ENCODE measurements around the gene MGMT. TPM values are rescaled to one million over a fixed set of nuclear protein-coding genes. Genes with fewer than 3 reads are reported as not detected.

MGMT gene
- total RNA-seq, 1 donor from 2014 or later, result 20.8 TPM

- Mint-ChIP-seq H3K9me3 (ENCODE audit: unreplicated experiment) (no peaks in the 10 kb centered on the region), H3K36me3 (ENCODE audit: unreplicated experiment) (no peaks in the 10 kb centered on the region), H3K4me3 (ENCODE audit: unreplicated experiment) (no peak overlapping the region), H3K27me3 (ENCODE audit: unreplicated experiment) (no peaks in the 10 kb centered on the region), H3K4me1 (ENCODE audit: unreplicated experiment) (no peaks in the 10 kb centered on the region), H3K27ac (ENCODE audit: unreplicated experiment) (no peak overlapping the region)
- no peak for TF ChIP-seq CTCF (IDR thresholded peaks at IDR 0.05)
- no peak for DNase-seq (ENCODE audit: extremely low spot score, unreplicated experiment)
These were observed 222.6 kb downstream of the MGMT start for GRCh38 chr10:129689671-129690071.

- Mint-ChIP-seq H3K27ac (ENCODE audit: unreplicated experiment) (no peak overlapping the region), H3K27me3 (ENCODE audit: unreplicated experiment) (no peaks in the 10 kb centered on the region), H3K4me3 (ENCODE audit: unreplicated experiment) (no peak overlapping the region), H3K4me1 (ENCODE audit: unreplicated experiment) (no peaks in the 10 kb centered on the region), H3K36me3 (ENCODE audit: unreplicated experiment) (no peaks in the 10 kb centered on the region), H3K9me3 (ENCODE audit: unreplicated experiment) (no peaks in the 10 kb centered on the region)
- no peak for DNase-seq (ENCODE audit: extremely low spot score, unreplicated experiment)
- no peak for TF ChIP-seq CTCF (IDR thresholded peaks at IDR 0.05)
These were observed 223.4 kb downstream of the MGMT start for GRCh38 chr10:129690248-129691070.

- no peaks in the 10 kb centered on the region for H3K4me1 Mint-ChIP-seq (ENCODE audit: unreplicated experiment)
- no peaks in the 10 kb centered on the region for H3K9me3 Mint-ChIP-seq (ENCODE audit: unreplicated experiment)
- DNase-seq (ENCODE audit: extremely low spot score, unreplicated experiment), result peak; percentile 59
- no peaks in the 10 kb centered on the region for H3K27me3 Mint-ChIP-seq (ENCODE audit: unreplicated experiment)
- no peak overlapping the region for H3K4me3 Mint-ChIP-seq (ENCODE audit: unreplicated experiment)
- H3K27ac Mint-ChIP-seq (ENCODE audit: unreplicated experiment), result no peak overlapping the region
- no peak for TF ChIP-seq CTCF (IDR thresholded peaks at IDR 0.05)
- H3K36me3 Mint-ChIP-seq (ENCODE audit: unreplicated experiment), result no peaks in the 10 kb centered on the region
These were observed 225.7 kb downstream of the MGMT start for GRCh38 chr10:129692695-129693094.

- no peaks in the 10 kb centered on the region for H3K27me3 Mint-ChIP-seq (ENCODE audit: unreplicated experiment)
- TF ChIP-seq CTCF (IDR thresholded peaks at IDR 0.05), result no peak
- H3K4me3 Mint-ChIP-seq (ENCODE audit: unreplicated experiment), result no peak overlapping the region
- H3K9me3 Mint-ChIP-seq (ENCODE audit: unreplicated experiment), result no peaks in the 10 kb centered on the region
- H3K4me1 Mint-ChIP-seq (ENCODE audit: unreplicated experiment), result no peaks in the 10 kb centered on the region
- H3K36me3 Mint-ChIP-seq (ENCODE audit: unreplicated experiment), result no peaks in the 10 kb centered on the region
- DNase-seq (ENCODE audit: extremely low spot score, unreplicated experiment), result peak; percentile 64
- H3K27ac Mint-ChIP-seq (ENCODE audit: unreplicated experiment), result no peak overlapping the region
These were observed 226.3 kb downstream of the MGMT start for GRCh38 chr10:129693382-129693781.

GRCh38 chr10:129694184-129694583 is 227.1 kb downstream of the MGMT start:
- Mint-ChIP-seq H3K36me3 (ENCODE audit: unreplicated experiment) (no peaks in the 10 kb centered on the region), H3K27me3 (ENCODE audit: unreplicated experiment) (no peaks in the 10 kb centered on the region), H3K4me3 (ENCODE audit: unreplicated experiment) (no peak overlapping the region), H3K4me1 (ENCODE audit: unreplicated experiment) (no peaks in the 10 kb centered on the region), H3K27ac (ENCODE audit: unreplicated experiment) (no peak overlapping the region), H3K9me3 (ENCODE audit: unreplicated experiment) (no peaks in the 10 kb centered on the region)
- peak; percentile 57 for DNase-seq (ENCODE audit: extremely low spot score, unreplicated experiment)
- TF ChIP-seq CTCF (IDR thresholded peaks at IDR 0.05), result no peak
